ENCODE measurements around the gene GTF2H2C.

GRCh38 chr5:69512740-69513260 is 47.2 kb upstream of the GTF2H2C start:
- TF ChIP-seq, protein P1, sequence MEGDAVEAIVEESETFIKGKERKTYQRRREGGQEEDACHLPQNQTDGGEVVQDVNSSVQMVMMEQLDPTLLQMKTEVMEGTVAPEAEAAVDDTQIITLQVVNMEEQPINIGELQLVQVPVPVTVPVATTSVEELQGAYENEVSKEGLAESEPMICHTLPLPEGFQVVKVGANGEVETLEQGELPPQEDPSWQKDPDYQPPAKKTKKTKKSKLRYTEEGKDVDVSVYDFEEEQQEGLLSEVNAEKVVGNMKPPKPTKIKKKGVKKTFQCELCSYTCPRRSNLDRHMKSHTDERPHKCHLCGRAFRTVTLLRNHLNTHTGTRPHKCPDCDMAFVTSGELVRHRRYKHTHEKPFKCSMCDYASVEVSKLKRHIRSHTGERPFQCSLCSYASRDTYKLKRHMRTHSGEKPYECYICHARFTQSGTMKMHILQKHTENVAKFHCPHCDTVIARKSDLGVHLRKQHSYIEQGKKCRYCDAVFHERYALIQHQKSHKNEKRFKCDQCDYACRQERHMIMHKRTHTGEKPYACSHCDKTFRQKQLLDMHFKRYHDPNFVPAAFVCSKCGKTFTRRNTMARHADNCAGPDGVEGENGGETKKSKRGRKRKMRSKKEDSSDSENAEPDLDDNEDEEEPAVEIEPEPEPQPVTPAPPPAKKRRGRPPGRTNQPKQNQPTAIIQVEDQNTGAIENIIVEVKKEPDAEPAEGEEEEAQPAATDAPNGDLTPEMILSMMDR (IDR thresholded peaks at IDR 0.05), result no peak
- no peak for TF ChIP-seq POLR2A (IDR thresholded peaks at IDR 0.05)
